Left lung (tissue), 10 donors: ENCODE data around the gene RHOU. TPM values are rescaled to one million over a fixed set of nuclear protein-coding genes. Genes with fewer than 3 reads are reported as not detected.
"Not testable (repeated sequence)": the region's sequence is repeated elsewhere in the genome, so short reads cannot be mapped to it uniquely, and the experiment has no call there.

Experiments
- ATAC-seq: fragments of 200-7000 bp; cut with Tn5 transposase; one replicate; pipeline ENCODE4 v1.9.1; 2020; ENCODE audit warnings: moderate library complexity
- DNase-seq, 4 donors: peaks; one replicate each; pipeline ENCODE4 v3.0.0-alpha.2; 2013 to 2020
- H3K27ac ChIP-seq, 2 donors: fragments of 200-600 bp; sonication (generic) in 1 of 2; one replicate each; pipeline versions ENCODE4 v1.5.0 to v1.8.0; 2020 to 2021
- H3K27me3 ChIP-seq, 2 donors: fragments of 200-600 bp; sonication (generic) in 1 of 2; one replicate each; pipeline versions ENCODE4 v1.5.0 to v1.8.0; 2020 to 2021
- H3K36me3 ChIP-seq, 2 donors: fragments of 200-600 bp; sonication (generic) in 1 of 2; one replicate each; pipeline versions ENCODE4 v1.5.0 to v1.8.0; 2020 to 2021
- H3K4me1 ChIP-seq, 2 donors: fragments of 200-600 bp; one replicate each; pipeline ENCODE4 v1.8.0; 2021
- H3K4me3 ChIP-seq, 2 donors: fragments of 200-600 bp; sonication (generic) in 1 of 2; one replicate each; pipeline versions ENCODE4 v1.5.0 to v1.8.0; 2020 to 2021; ENCODE audit warnings: mild to moderate bottlenecking in 1 of 2
- H3K9me3 ChIP-seq, 2 donors: fragments of 200-600 bp; sonication (generic) in 1 of 2; one replicate each; pipeline versions ENCODE4 v1.5.0 to v1.8.0; 2020 to 2021
- intact Hi-C, 2 donors: fragments of 100-400 bp; cut with DNase I; formaldehyde crosslinking; loops; one replicate each; pipeline versions ENCODE4 v1.11.2 to v1.14.2; 2022
- polyA plus RNA-seq, 6 donors: library from polyadenylated mRNA; unstranded; fragments of 120-200 nt; gene quantifications; one replicate each; pipeline ENCODE4 v1.2.1, GENCODE V29; 2013; ENCODE audit not compliant: insufficient read length in 6 of 6
- total RNA-seq, 2 donors: library from RNA; stranded (reverse); fragmentation: NEBNext Ultra II Directional; extraction: Animal tissue kit (Norgen Biotek cat#: 25700); gene quantifications; one replicate each; pipeline ENCODE4 v1.2.1, GENCODE V29; 2021
- TF ChIP-seq, protein P1 (sequence below), 2 donors: fragments of 200-600 bp; sonication (generic) in 1 of 2; IDR thresholded peaks; one replicate each; pipeline versions ENCODE4 v1.5.0 to v1.8.0; 2021; ENCODE audit warnings: antibody characterized with exemption in 2 of 2
- donor health status: DM: no; HTN: yes; CAD: no.
- donor health status: DM: no; HTN: no; CAD: no.

Gene RHOU
- total and polyA plus RNA-seq, 8 donors = 18.1 to 69.4 (median 59.7) TPM

- Histone ChIP-seq H3K9me3 (no peaks in the 10 kb centered on the region), H3K4me3 (no peak overlapping the region), H3K27me3 (no peaks in the 10 kb centered on the region), H3K36me3 (no peaks in the 10 kb centered on the region), H3K27ac (no peak overlapping the region), H3K4me1 (no peaks in the 10 kb centered on the region)
- DNase-seq (peak in 1 of 4 donors; percentile 38), ATAC-seq (peak; percentile 72)
- TF ChIP-seq, protein P1, sequence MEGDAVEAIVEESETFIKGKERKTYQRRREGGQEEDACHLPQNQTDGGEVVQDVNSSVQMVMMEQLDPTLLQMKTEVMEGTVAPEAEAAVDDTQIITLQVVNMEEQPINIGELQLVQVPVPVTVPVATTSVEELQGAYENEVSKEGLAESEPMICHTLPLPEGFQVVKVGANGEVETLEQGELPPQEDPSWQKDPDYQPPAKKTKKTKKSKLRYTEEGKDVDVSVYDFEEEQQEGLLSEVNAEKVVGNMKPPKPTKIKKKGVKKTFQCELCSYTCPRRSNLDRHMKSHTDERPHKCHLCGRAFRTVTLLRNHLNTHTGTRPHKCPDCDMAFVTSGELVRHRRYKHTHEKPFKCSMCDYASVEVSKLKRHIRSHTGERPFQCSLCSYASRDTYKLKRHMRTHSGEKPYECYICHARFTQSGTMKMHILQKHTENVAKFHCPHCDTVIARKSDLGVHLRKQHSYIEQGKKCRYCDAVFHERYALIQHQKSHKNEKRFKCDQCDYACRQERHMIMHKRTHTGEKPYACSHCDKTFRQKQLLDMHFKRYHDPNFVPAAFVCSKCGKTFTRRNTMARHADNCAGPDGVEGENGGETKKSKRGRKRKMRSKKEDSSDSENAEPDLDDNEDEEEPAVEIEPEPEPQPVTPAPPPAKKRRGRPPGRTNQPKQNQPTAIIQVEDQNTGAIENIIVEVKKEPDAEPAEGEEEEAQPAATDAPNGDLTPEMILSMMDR (IDR thresholded peaks at IDR 0.05) = peak in 1 of 2 donors; percentile 25
- intact Hi-C loops = no loop called here
Observed at GRCh38 chr1:228691926-228692325, 43.4 kb upstream of the RHOU start.

DNA sequence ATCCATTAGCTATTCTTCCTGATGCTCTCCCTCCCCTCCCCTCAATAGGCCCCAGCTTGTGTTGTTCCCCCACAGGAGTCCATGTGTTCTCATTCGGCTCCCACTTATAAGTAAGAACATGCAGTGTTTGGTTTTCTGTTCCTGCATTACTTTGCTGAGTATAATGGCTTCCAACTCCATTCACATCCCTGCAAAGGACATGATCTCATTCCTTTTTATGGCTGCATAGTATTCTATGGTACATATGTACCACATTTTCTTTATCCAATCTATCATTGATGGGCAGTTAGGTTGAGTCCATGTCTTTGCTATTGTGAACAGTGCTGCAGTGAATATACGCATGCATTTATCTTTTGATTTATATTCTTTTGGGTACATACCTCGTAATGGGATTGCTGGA is 40.8 kb upstream of the RHOU start:
- H3K27me3 ChIP-seq, ATAC-seq, H3K27ac ChIP-seq, H3K4me1 ChIP-seq, intact Hi-C loops, H3K9me3 ChIP-seq, H3K4me3 ChIP-seq, DNase-seq, H3K36me3 ChIP-seq: not testable (repeated sequence)

GRCh38 chr1:228695015-228695955 is 40.0 kb upstream of the RHOU start:
- TF ChIP-seq, protein P1 (IDR thresholded peaks at IDR 0.05) = no peak
- no peaks in the 10 kb centered on the region for H3K9me3 ChIP-seq
- no peak overlapping the region for H3K27ac ChIP-seq
- DNase-seq (no peak), ATAC-seq (no peak)
- intact Hi-C loops = no loop called here
- H3K4me1 ChIP-seq = no peaks in the 10 kb centered on the region
- no peaks in the 10 kb centered on the region for H3K36me3 ChIP-seq
- no peaks in the 10 kb centered on the region for H3K27me3 ChIP-seq
- no peak overlapping the region for H3K4me3 ChIP-seq

GRCh38 chr1:228697207-228698016 is 37.9 kb upstream of the RHOU start:
- H3K36me3 ChIP-seq = no peaks in the 10 kb centered on the region
- DNase-seq = peak in 3 of 4 donors; percentile 39 to 72 (median 46)
- peak; percentile 41 for ATAC-seq
- H3K4me3 ChIP-seq = no peak overlapping the region
- intact Hi-C loops = no loop called here
- H3K9me3 ChIP-seq = no peaks in the 10 kb centered on the region
- TF ChIP-seq, protein P1 (IDR thresholded peaks at IDR 0.05) = no peak
- H3K27ac ChIP-seq = no peak overlapping the region
- no peaks in the 10 kb centered on the region for H3K4me1 ChIP-seq
- H3K27me3 ChIP-seq = no peaks in the 10 kb centered on the region

GRCh38 chr1:228698017-228698329 is 37.3 kb upstream of the RHOU start:
- no peak for ATAC-seq
- no peak for DNase-seq
- no peaks in the 10 kb centered on the region for H3K4me1 ChIP-seq
- intact Hi-C loops = no loop called here
- H3K27ac ChIP-seq = no peak overlapping the region
- TF ChIP-seq, protein P1 (IDR thresholded peaks at IDR 0.05) = no peak
- peaks cover 0 to 3% of the 10 kb centered on the region in 2 donors for H3K9me3 ChIP-seq
- no peak overlapping the region for H3K4me3 ChIP-seq
- no peaks in the 10 kb centered on the region for H3K36me3 ChIP-seq
- no peaks in the 10 kb centered on the region for H3K27me3 ChIP-seq
